Stimulated activated CD8-positive, alpha-beta memory T cell treated with anti-CD3 and anti-CD28 coated beads, Interleukin-15, amount 100 ng/mL, for 48 hours (primary cell): Measurements from ENCODE around the gene COP1.
"Not testable (repeated sequence)": the region's sequence is repeated elsewhere in the genome, so short reads cannot be mapped to it uniquely, and the experiment has no call there.

ENCODE experiments used
- DNase-seq, 2 donors: peaks; one replicate each; pipeline ENCODE4 v3.0.0-alpha.2; 2020; ENCODE audit warnings: low read depth in 2 of 2

The COP1 gene

GRCh38 chr1:176206961-176207902 lies at the start of gene COP1:
TSS of gene COP1 (minus strand) at chr1:176207286. CDS start at chr1:176206978, 308 bp downstream.
- DNase-seq: peak; percentile 95

GRCh38 chr1:176252191-176252590 lies 45.1 kb upstream of the COP1 start:
- no peak for DNase-seq

- DNase-seq: no peak
Observed at GRCh38 chr1:176244851-176245250, 37.8 kb upstream of the COP1 start.

GRCh38 chr1:176243746-176244145 lies 36.7 kb upstream of the COP1 start:
- no peak for DNase-seq

- DNase-seq: peak; percentile 3 to 6
Observed at GRCh38 chr1:176241385-176242015, 34.4 kb upstream of the COP1 start.

- not testable (repeated sequence) for DNase-seq
Observed at GRCh38 chr1:176233657-176234056, 26.6 kb upstream of the COP1 start.

GRCh38 chr1:176227579-176227978 lies 20.5 kb upstream of the COP1 start:
- no peak for DNase-seq

- no peak for DNase-seq
Observed at GRCh38 chr1:176225911-176226310, 18.8 kb upstream of the COP1 start.

- DNase-seq: no peak
Observed at GRCh38 chr1:176225479-176225875, 18.4 kb upstream of the COP1 start.

GRCh38 chr1:176222196-176222595 lies 15.1 kb upstream of the COP1 start:
- no peak for DNase-seq

- no peak for DNase-seq
Observed at GRCh38 chr1:176220100-176220689, 13.1 kb upstream of the COP1 start.

GRCh38 chr1:176217461-176218099 lies 10.5 kb upstream of the COP1 start:
- DNase-seq: no peak

- no peak for DNase-seq
Observed at GRCh38 chr1:176216031-176216430, 8.9 kb upstream of the COP1 start.

GRCh38 chr1:176211396-176212165 lies 4.5 kb upstream of the COP1 start:
- DNase-seq: no peak

- DNase-seq: no peak
Observed at GRCh38 chr1:176208034-176208433, 948 bp upstream of the COP1 start.

GRCh38 chr1:176206006-176206960 lies 803 bp downstream of the COP1 start:
- DNase-seq: peak; percentile 18 to 22

- no peak for DNase-seq
Observed at GRCh38 chr1:176205332-176205914, 1.7 kb downstream of the COP1 start.

- DNase-seq: not testable (repeated sequence)
Observed at GRCh38 chr1:176204655-176205054, 2.4 kb downstream of the COP1 start.

GRCh38 chr1:176203735-176204134 lies 3.4 kb downstream of the COP1 start:
- DNase-seq: no peak

GRCh38 chr1:176201568-176201967 lies 5.5 kb downstream of the COP1 start:
- no peak for DNase-seq
